Measurements from ENCODE around the gene SUCLG2. TPM values are rescaled to one million over a fixed set of nuclear protein-coding genes. Genes with fewer than 3 reads are reported as not detected.
A peak's percentile ranks its signal among the peaks of the same experiment; 100 is the strongest.

The SUCLG2 gene
- total and polyA plus RNA-seq, 12 donors = 28.3 to 122 (median 97.4) TPM

- Histone ChIP-seq H3K27me3 (no peaks in the 10 kb centered on the region), H3K9me3 (no peaks in the 10 kb centered on the region), H3K36me3 (peaks cover 0 to 7% (median 0%) of the 10 kb centered on the region in 9 donors), H3K4me1 (peaks cover 0 to 60% (median 26%) of the 10 kb centered on the region in 9 donors), H3K4me3 (no peak overlapping the region), H3K27ac (peak overlapping the region in 1 of 10 donors; percentile 12)
- no peak for TF ChIP-seq CTCF (IDR thresholded peaks at IDR 0.05)
- intact Hi-C loops (cut with DNase I) = no loop called here
- ATAC-seq (peak in 3 of 8 donors; percentile 6 to 29 (median 7)), DNase-seq (no peak)
- 83 to 91% methylated on average over 4 of the region's 4 CpGs for WGBS, 2 donors
Measured at GRCh38 chr3:67648229-67648628, 6.2 kb downstream of the SUCLG2 start.

DNA sequence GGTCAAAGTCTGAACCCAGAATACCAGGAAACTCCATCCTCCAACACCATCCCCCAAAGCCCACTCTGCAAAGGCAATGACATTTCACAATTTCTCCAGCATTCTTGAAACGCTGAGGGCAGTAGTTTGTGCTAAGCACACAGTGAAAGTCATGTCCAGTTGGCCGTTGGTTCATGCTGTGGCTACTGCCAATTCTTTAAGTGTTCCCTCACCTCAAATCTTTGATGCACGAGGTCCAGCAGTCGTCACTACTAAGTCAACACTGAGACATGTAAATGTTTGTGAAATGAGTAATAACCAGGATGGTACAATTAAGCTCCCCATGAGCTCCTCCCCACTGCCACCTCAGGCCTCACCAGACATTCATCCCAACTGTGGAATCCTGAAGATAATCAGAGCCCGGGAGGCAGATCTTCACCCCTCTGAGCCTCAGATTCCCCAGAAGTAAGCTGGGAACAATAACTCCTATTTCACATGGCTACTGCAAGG is 7.0 kb downstream of the SUCLG2 start:
- peak overlapping the region in 1 of 10 donors; percentile 42 for H3K27ac ChIP-seq
- no peaks in the 10 kb centered on the region for H3K27me3 ChIP-seq
- peaks cover 0 to 52% (median 19%) of the 10 kb centered on the region in 9 donors for H3K4me1 ChIP-seq
- peaks cover 0 to 8% (median 0%) of the 10 kb centered on the region in 9 donors for H3K36me3 ChIP-seq
- no peaks in the 10 kb centered on the region for H3K9me3 ChIP-seq
- peak; percentile 58 to 92 (median 79) for ATAC-seq
- TF ChIP-seq CTCF (IDR thresholded peaks at IDR 0.05) = no peak
- 43 to 63% methylated on average over 5 of the region's 5 CpGs for WGBS, 2 donors
- DNase-seq = peak in 1 of 2 donors; percentile 9
- intact Hi-C loops (cut with DNase I) = no loop called here
- H3K4me3 ChIP-seq = no peak overlapping the region

GRCh38 chr3:67646586-67647234 is 7.7 kb downstream of the SUCLG2 start:
- Histone ChIP-seq H3K27ac (peak overlapping the region in 1 of 10 donors; percentile 42), H3K36me3 (peaks cover 0 to 7% (median 0%) of the 10 kb centered on the region in 9 donors), H3K9me3 (no peaks in the 10 kb centered on the region), H3K27me3 (no peaks in the 10 kb centered on the region), H3K4me3 (no peak overlapping the region), H3K4me1 (peaks cover 0 to 47% (median 19%) of the 10 kb centered on the region in 9 donors)
- DNase-seq (no peak), ATAC-seq (no peak)
- TF ChIP-seq CTCF (IDR thresholded peaks at IDR 0.05) = no peak
- WGBS, 2 donors = 78 to 81% methylated on average over 8 of the region's 8 CpGs
- intact Hi-C loops (cut with DNase I) = no loop called here

- H3K4me3 ChIP-seq = no peak overlapping the region
- no peak for ATAC-seq
- H3K36me3 ChIP-seq = peaks cover 0 to 7% (median 0%) of the 10 kb centered on the region in 9 donors
- no peak overlapping the region for H3K27ac ChIP-seq
- TF ChIP-seq CTCF (IDR thresholded peaks at IDR 0.05) = no peak
- intact Hi-C loops (cut with DNase I) = no loop called here
- WGBS, 2 donors = 95 to 99% methylated on average over 1 of the region's 1 CpG
- H3K9me3 ChIP-seq = no peaks in the 10 kb centered on the region
- no peaks in the 10 kb centered on the region for H3K27me3 ChIP-seq
- H3K4me1 ChIP-seq = peaks cover 0 to 36% (median 18%) of the 10 kb centered on the region in 9 donors
- DNase-seq = no peak
Measured at GRCh38 chr3:67644827-67645226, 9.6 kb downstream of the SUCLG2 start.
